HCT116 (cell line): ENCODE measurements around the gene SLC22A23. TPM values are rescaled to one million over a fixed set of nuclear protein-coding genes. Genes with fewer than 3 reads are reported as not detected.

Experiments used
- ATAC-seq: fragments of 200-7000 bp; cut with Tn5 transposase; 2 replicates; pipeline ENCODE4 v1.9.1; 2020; ENCODE audit warnings: mild to moderate bottlenecking, moderate library complexity
- BruUV-seq: library from RNA; stranded (reverse); fragments of 400-500 nt; replicated peaks from 2 replicates; lab custom pipeline; 2021; lab: Mats Ljungman, UMichigan
- CTCF ChIA-PET: fragments of 300-600 bp; sonication (Branson Sonifier 250); formaldehyde crosslinking; loops from one replicate; lab custom pipeline; 2021; ENCODE audit warnings: antibody characterized with exemption; lab: Charles Lee
- POLR2A ChIA-PET: fragments of 300-600, 350-600 bp; sonication (Branson Sonifier 250); formaldehyde crosslinking; loops from one replicate; lab custom pipeline; 2021; ENCODE audit warnings: antibody characterized with exemption; lab: Charles Lee
- RAD21 ChIA-PET, 2 experiments: fragments of 300-600 bp; sonication (Branson Sonifier 250); formaldehyde crosslinking; loops; one replicate each; lab custom pipeline; 2023; ENCODE audit warnings: low total read pairs in 2 of 2; ENCODE audit not compliant: uncharacterized antibody in 2 of 2, unreplicated experiment in 2 of 2, low non-redundant PET in 1 of 2; lab: Charles Lee
- DNase-seq: peaks from one replicate; pipeline ENCODE4 v3.0.0-alpha.2; 2010; ENCODE audit warnings: low read depth, low spot score
- H2AFZ ChIP-seq: fragments of 200-600 bp; shearing (Covaris generic), sonication (generic); 2 replicates; pipeline ENCODE4 v1.6.1; 2017; ENCODE audit warnings: low read depth, mixed run types, mixed read lengths, antibody characterized with exemption, low read length; ENCODE audit not compliant: poor library complexity, severe bottlenecking
- H3K27ac ChIP-seq: 2 replicates; pipeline ENCODE4 v1.5.1; 2012; ENCODE audit warnings: low read depth, low read length
- H3K27me3 ChIP-seq: fragments of 200-600 bp; sonication (generic); 2 replicates; pipeline ENCODE4 v1.6.1; 2016; ENCODE audit warnings: mixed run types, low read length, mixed read lengths; ENCODE audit not compliant: insufficient read depth
- H3K36me3 ChIP-seq, 2 experiments: fragments of 200-500 bp in 1 of 2; fragments of 200-600 bp in 1 of 2; sonication (Bioruptor generic) in 1 of 2; sonication (generic) in 1 of 2; 2 replicates each; pipeline versions ENCODE4 v1.5.1 to v1.6.1; 2014 to 2016; ENCODE audit warnings: low read length in 2 of 2, inconsistent platforms in 1 of 2, mixed read lengths in 1 of 2, mixed run types in 1 of 2; ENCODE audit not compliant: insufficient read depth in 2 of 2, control insufficient read depth in 1 of 2
- H3K4me1 ChIP-seq, 2 experiments: fragments of 200-600 bp in 1 of 2; sonication (generic) in 1 of 2; 2 replicates each; pipeline versions ENCODE4 v1.5.1 to v1.6.1; 2012 to 2017; ENCODE audit warnings: low read length in 2 of 2, inconsistent platforms in 1 of 2, mild to moderate bottlenecking in 1 of 2, mixed read lengths in 1 of 2, mixed run types in 1 of 2, moderate library complexity in 1 of 2; ENCODE audit not compliant: insufficient read depth in 2 of 2, control insufficient read depth in 1 of 2
- H3K4me2 ChIP-seq: fragments of 200-600 bp; sonication (generic); 2 replicates; pipeline ENCODE4 v1.6.1; 2017; ENCODE audit warnings: mixed run types, low read length, mixed read lengths
- H3K4me3 ChIP-seq, 2 experiments: fragments of 200-600 bp in 1 of 2; sonication (generic) in 1 of 2; replicated peaks in 1 of 2; 2 replicates each; pipeline ENCODE4 v1.5.1; 2011 to 2016; ENCODE audit warnings: low read length in 2 of 2, control low read depth in 1 of 2, low read depth in 1 of 2, mild to moderate bottlenecking in 1 of 2, mixed read lengths in 1 of 2, mixed run types in 1 of 2
- H3K79me2 ChIP-seq: fragments of 200-600 bp; sonication (generic); 2 replicates; pipeline ENCODE4 v1.6.1; 2017; ENCODE audit warnings: mild to moderate bottlenecking, mixed run types, low read length, moderate library complexity, mixed read lengths; ENCODE audit not compliant: insufficient read depth
- H3K9ac ChIP-seq: fragments of 200-600 bp; sonication (generic); 2 replicates; pipeline ENCODE4 v1.6.1; 2016; ENCODE audit warnings: low read length, mixed read lengths
- H3K9me2 ChIP-seq: fragments of 200-600 bp; sonication (generic), shearing (Covaris generic); 2 replicates; pipeline ENCODE4 v1.6.1; 2017; ENCODE audit warnings: mixed run types, mild to moderate bottlenecking, moderate library complexity; ENCODE audit not compliant: insufficient read depth
- H3K9me3 ChIP-seq, 2 experiments: fragments of 200-500 bp in 1 of 2; fragments of 200-600 bp in 1 of 2; sonication (Bioruptor generic) in 1 of 2; sonication (generic) in 1 of 2; 2 replicates each; pipeline ENCODE4 v1.6.1; 2014 to 2017; ENCODE audit warnings: low read length in 2 of 2, mixed read lengths in 2 of 2, inconsistent platforms in 1 of 2, low read depth in 1 of 2, mild to moderate bottlenecking in 1 of 2, mixed run types in 1 of 2, moderate library complexity in 1 of 2; ENCODE audit not compliant: control insufficient read depth in 1 of 2, insufficient read depth in 1 of 2
- H4K20me1 ChIP-seq: fragments of 200-600 bp; sonication (generic), shearing (Covaris generic); 2 replicates; pipeline ENCODE4 v1.6.1; 2017; ENCODE audit warnings: mixed run types, mild to moderate bottlenecking, moderate library complexity; ENCODE audit not compliant: insufficient read depth
- CBX3 ChIP-seq: IDR thresholded peaks from 2 replicates; pipeline ENCODE4 v1.6.1; 2012; ENCODE audit warnings: low read depth
- CEBPB ChIP-seq: IDR thresholded peaks from 2 replicates; pipeline ENCODE4 v1.6.1; 2012; ENCODE audit warnings: low read depth
- EGR1 ChIP-seq: IDR thresholded peaks from 2 replicates; pipeline ENCODE4 v1.6.1; 2012; ENCODE audit warnings: low read depth
- ELF1 ChIP-seq: IDR thresholded peaks from 2 replicates; pipeline ENCODE4 v1.6.1; 2012; ENCODE audit warnings: low read depth, borderline replicate concordance
- EZH2 ChIP-seq: fragments of 200-600 bp; sonication (generic); IDR thresholded peaks from 2 replicates; pipeline ENCODE4 v1.6.1; 2017; ENCODE audit warnings: antibody characterized with exemption, mixed run types
- EZH2phosphoT487 ChIP-seq: fragments of 200-600 bp; IDR thresholded peaks from 2 replicates; pipeline ENCODE4 v1.6.1; 2018; ENCODE audit warnings: antibody characterized with exemption, borderline replicate concordance
- JUND ChIP-seq: IDR thresholded peaks from 2 replicates; pipeline ENCODE4 v1.6.1; 2012
- POLR2A ChIP-seq: IDR thresholded peaks from 2 replicates; pipeline ENCODE4 v1.7.0; 2011; ENCODE audit warnings: borderline replicate concordance; ENCODE audit not compliant: insufficient read depth, insufficient read length; ENCODE audit errors: extremely low read depth
- POLR2AphosphoS5 ChIP-seq: IDR thresholded peaks from 2 replicates; pipeline ENCODE4 v1.6.1; 2011; ENCODE audit warnings: mild to moderate bottlenecking, low read depth, low read length, moderate library complexity
- SIN3A ChIP-seq: IDR thresholded peaks from 2 replicates; pipeline ENCODE4 v1.6.1; 2012; ENCODE audit warnings: low read depth
- TCF7L2 ChIP-seq: IDR thresholded peaks from 2 replicates; pipeline ENCODE4 v1.7.0; 2011; ENCODE audit warnings: borderline replicate concordance, inconsistent platforms; ENCODE audit not compliant: insufficient read depth, insufficient read length; ENCODE audit errors: extremely low read depth
- ZFX ChIP-seq: fragments of 450-650 bp; IDR thresholded peaks from 2 replicates; pipeline ENCODE4 v1.6.1; 2017
- ZNF274 ChIP-seq: fragments of 200-500 bp; sonication (Bioruptor generic); IDR thresholded peaks from 2 replicates; pipeline ENCODE4 v1.6.1; 2014; ENCODE audit warnings: mild to moderate bottlenecking, low read depth, low read length, inconsistent platforms
- intact Hi-C: fragments of 100-400 bp; cut with micrococcal nuclease; formaldehyde crosslinking; loops from 2 replicates; pipeline ENCODE4 v1.10.0; 2022
- total RNA-seq: library from RNA; stranded (reverse); gene quantifications from one replicate; pipeline ENCODE4 v1.2.1, GENCODE V29; 2021; ENCODE audit not compliant: unreplicated experiment
- TF ChIP-seq, protein P1 (sequence below): IDR thresholded peaks from 2 replicates; pipeline ENCODE4 v1.6.1; 2012
- TF ChIP-seq, protein P2 (sequence below): IDR thresholded peaks from 2 replicates; pipeline ENCODE4 v1.6.1; 2012; ENCODE audit warnings: low read depth
- TF ChIP-seq, protein P3 (sequence below): IDR thresholded peaks from 2 replicates; pipeline ENCODE4 v1.6.1; 2011; ENCODE audit warnings: mild to moderate bottlenecking, low read length, moderate library complexity; ENCODE audit not compliant: insufficient replicate concordance; ENCODE audit errors: extremely low read depth

SLC22A23 gene
- total RNA-seq, 1 experiment from 2014 or later: 11.5 TPM

DNA sequence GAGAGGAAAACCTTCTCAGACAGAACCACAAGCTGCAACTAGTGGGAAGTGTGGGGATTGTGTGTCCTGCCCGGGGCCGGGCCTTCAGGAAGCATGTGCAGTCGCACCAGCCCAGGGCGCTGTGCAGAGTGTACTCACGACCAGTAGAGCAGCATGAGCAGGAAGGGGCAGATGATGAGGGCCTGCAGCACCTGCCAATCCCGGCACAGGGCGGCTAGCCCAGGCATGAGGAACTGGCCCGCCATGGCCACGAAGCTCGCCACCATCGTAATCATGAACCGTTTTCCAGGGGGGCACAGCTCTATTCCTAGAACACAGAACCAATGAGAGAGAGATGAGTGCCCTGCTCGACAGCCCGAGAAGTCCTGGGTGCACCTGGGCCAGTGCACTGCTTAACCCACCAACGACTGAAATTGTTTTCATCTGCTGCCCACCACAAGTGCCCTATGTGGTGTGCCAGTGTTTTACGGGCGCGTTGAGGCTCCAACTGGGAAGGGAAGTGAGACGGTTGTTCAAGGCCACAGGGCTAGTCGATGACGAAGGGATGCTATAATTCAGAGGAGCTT, 133.1 kb downstream of the SLC22A23 start:
- intact Hi-C loops: no loop called here
- CTCF ChIA-PET: no interaction called here
- no peak for ATAC-seq
- H3K79me2 ChIP-seq: no peaks in the 10 kb centered on the region
- BruUV-seq: no TSS peak
- TF ChIP-seq CEBPB (no peak), SIN3A (no peak), ZFX (no peak), TCF7L2 (no peak), EZH2 (no peak), EZH2phosphoT487 (no peak), JUND (no peak), POLR2A (no peak), ZNF274 (no peak), ELF1 (no peak), POLR2AphosphoS5 (no peak), EGR1 (no peak), CBX3 (no peak)
- TF ChIP-seq, protein P1, sequence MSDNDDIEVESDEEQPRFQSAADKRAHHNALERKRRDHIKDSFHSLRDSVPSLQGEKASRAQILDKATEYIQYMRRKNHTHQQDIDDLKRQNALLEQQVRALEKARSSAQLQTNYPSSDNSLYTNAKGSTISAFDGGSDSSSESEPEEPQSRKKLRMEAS: no peak
- TF ChIP-seq, protein P2, sequence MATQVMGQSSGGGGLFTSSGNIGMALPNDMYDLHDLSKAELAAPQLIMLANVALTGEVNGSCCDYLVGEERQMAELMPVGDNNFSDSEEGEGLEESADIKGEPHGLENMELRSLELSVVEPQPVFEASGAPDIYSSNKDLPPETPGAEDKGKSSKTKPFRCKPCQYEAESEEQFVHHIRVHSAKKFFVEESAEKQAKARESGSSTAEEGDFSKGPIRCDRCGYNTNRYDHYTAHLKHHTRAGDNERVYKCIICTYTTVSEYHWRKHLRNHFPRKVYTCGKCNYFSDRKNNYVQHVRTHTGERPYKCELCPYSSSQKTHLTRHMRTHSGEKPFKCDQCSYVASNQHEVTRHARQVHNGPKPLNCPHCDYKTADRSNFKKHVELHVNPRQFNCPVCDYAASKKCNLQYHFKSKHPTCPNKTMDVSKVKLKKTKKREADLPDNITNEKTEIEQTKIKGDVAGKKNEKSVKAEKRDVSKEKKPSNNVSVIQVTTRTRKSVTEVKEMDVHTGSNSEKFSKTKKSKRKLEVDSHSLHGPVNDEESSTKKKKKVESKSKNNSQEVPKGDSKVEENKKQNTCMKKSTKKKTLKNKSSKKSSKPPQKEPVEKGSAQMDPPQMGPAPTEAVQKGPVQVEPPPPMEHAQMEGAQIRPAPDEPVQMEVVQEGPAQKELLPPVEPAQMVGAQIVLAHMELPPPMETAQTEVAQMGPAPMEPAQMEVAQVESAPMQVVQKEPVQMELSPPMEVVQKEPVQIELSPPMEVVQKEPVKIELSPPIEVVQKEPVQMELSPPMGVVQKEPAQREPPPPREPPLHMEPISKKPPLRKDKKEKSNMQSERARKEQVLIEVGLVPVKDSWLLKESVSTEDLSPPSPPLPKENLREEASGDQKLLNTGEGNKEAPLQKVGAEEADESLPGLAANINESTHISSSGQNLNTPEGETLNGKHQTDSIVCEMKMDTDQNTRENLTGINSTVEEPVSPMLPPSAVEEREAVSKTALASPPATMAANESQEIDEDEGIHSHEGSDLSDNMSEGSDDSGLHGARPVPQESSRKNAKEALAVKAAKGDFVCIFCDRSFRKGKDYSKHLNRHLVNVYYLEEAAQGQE: no peak
- TF ChIP-seq, protein P3, sequence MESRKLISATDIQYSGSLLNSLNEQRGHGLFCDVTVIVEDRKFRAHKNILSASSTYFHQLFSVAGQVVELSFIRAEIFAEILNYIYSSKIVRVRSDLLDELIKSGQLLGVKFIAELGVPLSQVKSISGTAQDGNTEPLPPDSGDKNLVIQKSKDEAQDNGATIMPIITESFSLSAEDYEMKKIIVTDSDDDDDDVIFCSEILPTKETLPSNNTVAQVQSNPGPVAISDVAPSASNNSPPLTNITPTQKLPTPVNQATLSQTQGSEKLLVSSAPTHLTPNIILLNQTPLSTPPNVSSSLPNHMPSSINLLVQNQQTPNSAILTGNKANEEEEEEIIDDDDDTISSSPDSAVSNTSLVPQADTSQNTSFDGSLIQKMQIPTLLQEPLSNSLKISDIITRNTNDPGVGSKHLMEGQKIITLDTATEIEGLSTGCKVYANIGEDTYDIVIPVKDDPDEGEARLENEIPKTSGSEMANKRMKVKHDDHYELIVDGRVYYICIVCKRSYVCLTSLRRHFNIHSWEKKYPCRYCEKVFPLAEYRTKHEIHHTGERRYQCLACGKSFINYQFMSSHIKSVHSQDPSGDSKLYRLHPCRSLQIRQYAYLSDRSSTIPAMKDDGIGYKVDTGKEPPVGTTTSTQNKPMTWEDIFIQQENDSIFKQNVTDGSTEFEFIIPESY: no peak
- TF ChIP-seq, all 23 proteins: peak for 0
- no peaks in the 10 kb centered on the region for H3K36me3 ChIP-seq
- no peak overlapping the region for H3K9ac ChIP-seq
- peaks cover 0 to 10% of the 10 kb centered on the region in 2 experiments; a peak in 1 of 4 replicates for H3K4me1 ChIP-seq
- no peak overlapping the region for H3K4me2 ChIP-seq
- no peaks in the 10 kb centered on the region for H3K9me2 ChIP-seq
- ChIA-PET RAD21 (no interaction called here), POLR2A (no interaction called here)
- DNase-seq: no peak
- no peaks in the 10 kb centered on the region for H4K20me1 ChIP-seq
- no peaks in the 10 kb centered on the region for H3K9me3 ChIP-seq
- H3K27ac ChIP-seq: no peak overlapping the region
- no peaks in the 10 kb centered on the region for H3K27me3 ChIP-seq
- H2AFZ ChIP-seq: no peak overlapping the region
- no peak overlapping the region for H3K4me3 ChIP-seq
